GM21723 (cell line): Measurements from ENCODE around the gene NPIPB2.
"Not testable (repeated sequence)": the region's sequence is repeated elsewhere in the genome, so short reads cannot be mapped to it uniquely, and the experiment has no call there.

Source experiments
- ATAC-seq: cut with Tn5 transposase; IDR thresholded peaks from one replicate; pipeline ENCODE4 v1.9.1; 2021; ENCODE audit warnings: mild to moderate bottlenecking, moderate library complexity; ENCODE audit not compliant: unreplicated experiment

NPIPB2 gene

GRCh38 chr16:11941945-11942344 is at the start of gene NPIPB2:
Gene NPIPB2 (minus strand): TSS chr16:11942045. CDS start chr16:11942045, 0 bp downstream.
- ATAC-seq, result not testable (repeated sequence)

GRCh38 chr16:11990702-11991390 is 49.0 kb upstream of the NPIPB2 start:
- no peak for ATAC-seq

GRCh38 chr16:11988258-11988978 is 46.6 kb upstream of the NPIPB2 start:
- no peak for ATAC-seq

GRCh38 chr16:11986521-11987057 is 44.7 kb upstream of the NPIPB2 start:
- no peak for ATAC-seq

GRCh38 chr16:11985250-11985649 is 43.4 kb upstream of the NPIPB2 start:
- no peak for ATAC-seq

GRCh38 chr16:11980136-11980844 is 38.4 kb upstream of the NPIPB2 start:
- ATAC-seq, result no peak

GRCh38 chr16:11979013-11979672 is 37.3 kb upstream of the NPIPB2 start:
- no peak for ATAC-seq

GRCh38 chr16:11978080-11978479 is 36.2 kb upstream of the NPIPB2 start:
- no peak for ATAC-seq

GRCh38 chr16:11977376-11978041 is 35.7 kb upstream of the NPIPB2 start:
- no peak for ATAC-seq

GRCh38 chr16:11976850-11977375 is 35.1 kb upstream of the NPIPB2 start:
- ATAC-seq, result peak; percentile 15

- ATAC-seq, result no peak
Measured at GRCh38 chr16:11973070-11973469, 31.2 kb upstream of the NPIPB2 start.

GRCh38 chr16:11972128-11972527 is 30.3 kb upstream of the NPIPB2 start:
- ATAC-seq, result no peak

GRCh38 chr16:11970292-11970691 is 28.4 kb upstream of the NPIPB2 start:
- not testable (repeated sequence) for ATAC-seq

- ATAC-seq, result no peak
Measured at GRCh38 chr16:11968577-11968976, 26.7 kb upstream of the NPIPB2 start.

- no peak for ATAC-seq
Measured at GRCh38 chr16:11967195-11967911, 25.5 kb upstream of the NPIPB2 start.

GRCh38 chr16:11966173-11966572 is 24.3 kb upstream of the NPIPB2 start:
- ATAC-seq, result peak; percentile 30

- ATAC-seq, result peak; percentile 68
Measured at GRCh38 chr16:11964761-11965551, 23.1 kb upstream of the NPIPB2 start, which contains the start of gene TNFRSF17. Gene TNFRSF17 (plus strand): TSS chr16:11965210. CDS start chr16:11965325, 115 bp downstream.

GRCh38 chr16:11963706-11964105 is 21.9 kb upstream of the NPIPB2 start:
- ATAC-seq, result no peak

- not testable (repeated sequence) for ATAC-seq
Measured at GRCh38 chr16:11962978-11963377, 21.1 kb upstream of the NPIPB2 start.
